ENCODE results near the gene LARGE2. TPM values are rescaled to one million over a fixed set of nuclear protein-coding genes. Genes with fewer than 3 reads are reported as not detected.

Gene LARGE2
- total and polyA plus RNA-seq, 2 donors, result 3.5 to 12.2 TPM

- no peak overlapping the region for H3K27ac ChIP-seq (ENCODE audit: low read depth in 1 of 2, low read length in 1 of 2)
- no peak overlapping the region for H3K4me3 ChIP-seq (ENCODE audit: low read length in 2 of 2)
- DNase-seq (ENCODE audit: low read depth in 6 of 9, low spot score in 9 of 9), result no peak
- peaks cover 0 to 3% of the 10 kb centered on the region in 2 donors for H3K9me3 ChIP-seq (ENCODE audit: control insufficient read depth in 2 of 2, insufficient read depth in 1 of 2, low read length in 1 of 2)
- WGBS, result 94% methylated on average over 10 of the region's 10 CpGs
- H3K36me3 ChIP-seq (ENCODE audit: control insufficient read depth in 2 of 2, insufficient read depth in 2 of 2, low read length in 1 of 2), result peaks cover 13 to 20% of the 10 kb centered on the region in 2 donors
- peaks cover 8 to 42% of the 10 kb centered on the region in 2 donors for H3K27me3 ChIP-seq (ENCODE audit: control insufficient read depth in 2 of 2, insufficient read depth in 1 of 2, low read length in 1 of 2)
- peaks cover 8 to 11% of the 10 kb centered on the region in 2 donors for H3K4me1 ChIP-seq (ENCODE audit: control insufficient read depth in 2 of 2, insufficient read depth in 2 of 2, low read length in 2 of 2)
Observed at GRCh38 chr11:45884596-45885185, 37.8 kb upstream of the LARGE2 start.

- WGBS, result 2% methylated on average over 73 of the region's 73 CpGs
- no peak within 1 kb of the TSS for H3K27ac ChIP-seq (ENCODE audit: low read depth in 1 of 2, low read length in 1 of 2)
Observed at GRCh38 chr11:45885274-45885920, 37.1 kb upstream of the LARGE2 start, which contains the start of gene MAPK8IP1. TSS of gene MAPK8IP1 (plus strand) at chr11:45885651. CDS start at chr11:45885821, 170 bp downstream.

GRCh38 chr11:45885921-45886721 lies 36.3 kb upstream of the LARGE2 start:
- no peak for DNase-seq (ENCODE audit: low read depth in 6 of 9, low spot score in 9 of 9)
- Histone ChIP-seq H3K4me3 (ENCODE audit: low read length in 2 of 2) (peak overlapping the region; percentile 20 to 53), H3K9me3 (ENCODE audit: control insufficient read depth in 2 of 2, insufficient read depth in 1 of 2, low read length in 1 of 2) (peaks cover 0 to 3% of the 10 kb centered on the region in 2 donors), H3K4me1 (ENCODE audit: control insufficient read depth in 2 of 2, insufficient read depth in 2 of 2, low read length in 2 of 2) (peaks cover 8 to 11% of the 10 kb centered on the region in 2 donors), H3K27ac (ENCODE audit: low read depth in 1 of 2, low read length in 1 of 2) (no peak overlapping the region), H3K36me3 (ENCODE audit: control insufficient read depth in 2 of 2, insufficient read depth in 2 of 2, low read length in 1 of 2) (peaks cover 8% of the 10 kb centered on the region in 2 donors), H3K27me3 (ENCODE audit: control insufficient read depth in 2 of 2, insufficient read depth in 1 of 2, low read length in 1 of 2) (peaks cover 8 to 50% of the 10 kb centered on the region in 2 donors)
- WGBS, result 18% methylated on average over 43 of the region's 43 CpGs

More at GRCh38 chr11:45885274-45885920, 37.1 kb upstream of the LARGE2 start, which contains the start of gene MAPK8IP1:
- H3K9me3 ChIP-seq (ENCODE audit: control insufficient read depth in 2 of 2, insufficient read depth in 1 of 2, low read length in 1 of 2), result peaks cover 0 to 3% of the 10 kb centered on the region in 2 donors
- peaks cover 8 to 11% of the 10 kb centered on the region in 2 donors for H3K4me1 ChIP-seq (ENCODE audit: control insufficient read depth in 2 of 2, insufficient read depth in 2 of 2, low read length in 2 of 2)
- H3K27me3 ChIP-seq (ENCODE audit: control insufficient read depth in 2 of 2, insufficient read depth in 1 of 2, low read length in 1 of 2), result peaks cover 8 to 45% of the 10 kb centered on the region in 2 donors
- H3K4me3 ChIP-seq (ENCODE audit: low read length in 2 of 2), result peak within 1 kb of the TSS; percentile 20 to 53
- peaks cover 11 to 13% of the 10 kb centered on the region in 2 donors for H3K36me3 ChIP-seq (ENCODE audit: control insufficient read depth in 2 of 2, insufficient read depth in 2 of 2, low read length in 1 of 2)
- peak in 7 of 9 donors; percentile 19 to 74 (median 59) for DNase-seq (ENCODE audit: low read depth in 6 of 9, low spot score in 9 of 9)

- WGBS, result 91% methylated on average over 4 of the region's 4 CpGs
- H3K27me3 ChIP-seq (ENCODE audit: control insufficient read depth in 2 of 2, insufficient read depth in 1 of 2, low read length in 1 of 2), result peaks cover 8 to 53% of the 10 kb centered on the region in 2 donors
- H3K9me3 ChIP-seq (ENCODE audit: control insufficient read depth in 2 of 2, insufficient read depth in 1 of 2, low read length in 1 of 2), result peaks cover 0 to 3% of the 10 kb centered on the region in 2 donors
- peaks cover under 1 to 3% of the 10 kb centered on the region in 2 donors for H3K36me3 ChIP-seq (ENCODE audit: control insufficient read depth in 2 of 2, insufficient read depth in 2 of 2, low read length in 1 of 2)
- no peak for DNase-seq (ENCODE audit: low read depth in 6 of 9, low spot score in 9 of 9)
- H3K4me1 ChIP-seq (ENCODE audit: control insufficient read depth in 2 of 2, insufficient read depth in 2 of 2, low read length in 2 of 2), result peaks cover 8 to 11% of the 10 kb centered on the region in 2 donors
- no peak overlapping the region for H3K27ac ChIP-seq (ENCODE audit: low read depth in 1 of 2, low read length in 1 of 2)
- H3K4me3 ChIP-seq (ENCODE audit: low read length in 2 of 2), result no peak overlapping the region
Observed at GRCh38 chr11:45886816-45887520, 35.5 kb upstream of the LARGE2 start.

GRCh38 chr11:45887587-45887986 lies 34.9 kb upstream of the LARGE2 start:
- Histone ChIP-seq H3K27ac (ENCODE audit: low read depth in 1 of 2, low read length in 1 of 2) (no peak overlapping the region), H3K36me3 (ENCODE audit: control insufficient read depth in 2 of 2, insufficient read depth in 2 of 2, low read length in 1 of 2) (no peaks in the 10 kb centered on the region), H3K4me3 (ENCODE audit: low read length in 2 of 2) (no peak overlapping the region), H3K9me3 (ENCODE audit: control insufficient read depth in 2 of 2, insufficient read depth in 1 of 2, low read length in 1 of 2) (peaks cover 0 to 3% of the 10 kb centered on the region in 2 donors), H3K4me1 (ENCODE audit: control insufficient read depth in 2 of 2, insufficient read depth in 2 of 2, low read length in 2 of 2) (peaks cover 8 to 11% of the 10 kb centered on the region in 2 donors), H3K27me3 (ENCODE audit: control insufficient read depth in 2 of 2, insufficient read depth in 1 of 2, low read length in 1 of 2) (peaks cover 8 to 53% of the 10 kb centered on the region in 2 donors)
- WGBS, result 96% methylated on average over 10 of the region's 10 CpGs
- DNase-seq (ENCODE audit: low read depth in 6 of 9, low spot score in 9 of 9), result no peak

GRCh38 chr11:45889555-45889954 lies 32.9 kb upstream of the LARGE2 start:
- Histone ChIP-seq H3K9me3 (ENCODE audit: control insufficient read depth in 2 of 2, insufficient read depth in 1 of 2, low read length in 1 of 2) (peaks cover 0 to 3% of the 10 kb centered on the region in 2 donors), H3K36me3 (ENCODE audit: control insufficient read depth in 2 of 2, insufficient read depth in 2 of 2, low read length in 1 of 2) (no peaks in the 10 kb centered on the region), H3K27ac (ENCODE audit: low read depth in 1 of 2, low read length in 1 of 2) (no peak overlapping the region), H3K4me1 (ENCODE audit: control insufficient read depth in 2 of 2, insufficient read depth in 2 of 2, low read length in 2 of 2) (peaks cover 8 to 11% of the 10 kb centered on the region in 2 donors), H3K27me3 (ENCODE audit: control insufficient read depth in 2 of 2, insufficient read depth in 1 of 2, low read length in 1 of 2) (peaks cover 8 to 60% of the 10 kb centered on the region in 2 donors), H3K4me3 (ENCODE audit: low read length in 2 of 2) (no peak overlapping the region)
- DNase-seq (ENCODE audit: low read depth in 6 of 9, low spot score in 9 of 9), result no peak
- whole genome bisulfite sequencing, result 93% methylated on average over 8 of the region's 8 CpGs

- no peak for DNase-seq (ENCODE audit: low read depth in 6 of 9, low spot score in 9 of 9)
- H3K27me3 ChIP-seq (ENCODE audit: control insufficient read depth in 2 of 2, insufficient read depth in 1 of 2, low read length in 1 of 2), result peaks cover 8 to 60% of the 10 kb centered on the region in 2 donors
- WGBS, result 93% methylated on average over 9 of the region's 9 CpGs
- H3K9me3 ChIP-seq (ENCODE audit: control insufficient read depth in 2 of 2, insufficient read depth in 1 of 2, low read length in 1 of 2), result peaks cover 0 to 3% of the 10 kb centered on the region in 2 donors
- no peaks in the 10 kb centered on the region for H3K36me3 ChIP-seq (ENCODE audit: control insufficient read depth in 2 of 2, insufficient read depth in 2 of 2, low read length in 1 of 2)
- no peak overlapping the region for H3K27ac ChIP-seq (ENCODE audit: low read depth in 1 of 2, low read length in 1 of 2)
- peaks cover 8 to 10% of the 10 kb centered on the region in 2 donors for H3K4me1 ChIP-seq (ENCODE audit: control insufficient read depth in 2 of 2, insufficient read depth in 2 of 2, low read length in 2 of 2)
- no peak overlapping the region for H3K4me3 ChIP-seq (ENCODE audit: low read length in 2 of 2)
Observed at GRCh38 chr11:45889966-45890365, 32.5 kb upstream of the LARGE2 start.

- 91% methylated on average over 9 of the region's 9 CpGs for WGBS
- H3K27me3 ChIP-seq (ENCODE audit: control insufficient read depth in 2 of 2, insufficient read depth in 1 of 2, low read length in 1 of 2), result peaks cover 5 to 59% of the 10 kb centered on the region in 2 donors
- DNase-seq (ENCODE audit: low read depth in 6 of 9, low spot score in 9 of 9), result no peak
- no peaks in the 10 kb centered on the region for H3K9me3 ChIP-seq (ENCODE audit: control insufficient read depth in 2 of 2, insufficient read depth in 1 of 2, low read length in 1 of 2)
- no peak overlapping the region for H3K4me3 ChIP-seq (ENCODE audit: low read length in 2 of 2)
- H3K27ac ChIP-seq (ENCODE audit: low read depth in 1 of 2, low read length in 1 of 2), result no peak overlapping the region
- no peaks in the 10 kb centered on the region for H3K36me3 ChIP-seq (ENCODE audit: control insufficient read depth in 2 of 2, insufficient read depth in 2 of 2, low read length in 1 of 2)
- H3K4me1 ChIP-seq (ENCODE audit: control insufficient read depth in 2 of 2, insufficient read depth in 2 of 2, low read length in 2 of 2), result peaks cover 2% of the 10 kb centered on the region in 2 donors
Observed at GRCh38 chr11:45890886-45891550, 31.4 kb upstream of the LARGE2 start.
